H9 (cell line): ENCODE results near the gene KDM2A. TPM values are rescaled to one million over a fixed set of nuclear protein-coding genes. Genes with fewer than 3 reads are reported as not detected.

Source experiments
- DNase-seq: peaks from one replicate; pipeline ENCODE4 v3.0.0-alpha.2; 2017
- H2AFZ ChIP-seq: one replicate; pipeline ENCODE4 v1.6.1; 2013; ENCODE audit warnings: mild to moderate bottlenecking, low read length, control low read depth, moderate library complexity
- H2AK5ac ChIP-seq: 2 replicates; pipeline ENCODE4 v1.6.1; 2013; ENCODE audit warnings: low read length, control low read depth, mixed read lengths; ENCODE audit not compliant: insufficient read length
- H2BK120ac ChIP-seq: one replicate; pipeline ENCODE4 v1.6.1; 2013; ENCODE audit warnings: low read depth, mild to moderate bottlenecking, low read length, control low read depth, inconsistent platforms; ENCODE audit not compliant: poor library complexity, severe bottlenecking
- H2BK12ac ChIP-seq: 2 replicates; pipeline ENCODE4 v1.6.1; 2013; ENCODE audit warnings: low read length, control low read depth, mixed read lengths, low read depth; ENCODE audit not compliant: insufficient read length
- H2BK15ac ChIP-seq: 2 replicates; pipeline ENCODE4 v1.6.1; 2013; ENCODE audit warnings: low read depth, low read length, control low read depth
- H2BK20ac ChIP-seq: one replicate; pipeline ENCODE4 v1.6.1; 2013; ENCODE audit warnings: low read depth, mild to moderate bottlenecking, low read length, control low read depth, inconsistent platforms; ENCODE audit not compliant: poor library complexity, severe bottlenecking
- H2BK5ac ChIP-seq: 2 replicates; pipeline ENCODE4 v1.6.1; 2013; ENCODE audit warnings: low read length, control low read depth, mixed read lengths; ENCODE audit not compliant: insufficient read length
- H3K14ac ChIP-seq: 2 replicates; pipeline ENCODE4 v1.6.1; 2013; ENCODE audit warnings: low read length, control low read depth; ENCODE audit not compliant: insufficient read depth
- H3K18ac ChIP-seq: 2 replicates; pipeline ENCODE4 v1.6.1; 2013; ENCODE audit warnings: low read depth, mild to moderate bottlenecking, mixed read lengths, low read length, control low read depth; ENCODE audit not compliant: insufficient read length
- H3K23ac ChIP-seq: 2 replicates; pipeline ENCODE4 v1.6.1; 2013; ENCODE audit warnings: low read length, control low read depth, mixed read lengths, low read depth; ENCODE audit not compliant: insufficient read length
- H3K23me2 ChIP-seq: 2 replicates; pipeline ENCODE4 v1.6.1; 2013; ENCODE audit warnings: low read depth, mild to moderate bottlenecking, mixed read lengths, low read length, control low read depth; ENCODE audit not compliant: insufficient read length, poor library complexity, severe bottlenecking
- H3K27ac ChIP-seq: 2 replicates; pipeline ENCODE4 v1.5.1; 2013; ENCODE audit warnings: low read length, control low read depth, mixed read lengths, low read depth; ENCODE audit not compliant: insufficient read length
- H3K27me3 ChIP-seq: 2 replicates; pipeline ENCODE4 v1.6.1; 2013; ENCODE audit warnings: low read length, control low read depth, inconsistent platforms; ENCODE audit not compliant: insufficient read depth
- H3K4ac ChIP-seq: 2 replicates; pipeline ENCODE4 v1.6.1; 2013; ENCODE audit warnings: low read depth, mild to moderate bottlenecking, control low read depth, inconsistent platforms, low read length, moderate library complexity
- H3K4me1 ChIP-seq: 2 replicates; pipeline ENCODE4 v1.6.1; 2013; ENCODE audit warnings: low read length, control low read depth, inconsistent platforms; ENCODE audit not compliant: insufficient read depth
- H3K4me2 ChIP-seq: 2 replicates; pipeline ENCODE4 v1.6.1; 2013; ENCODE audit warnings: low read length, control low read depth, mixed read lengths; ENCODE audit not compliant: insufficient read length, insufficient read depth
- H3K56ac ChIP-seq: 2 replicates; pipeline ENCODE4 v1.6.1; 2013; ENCODE audit warnings: low read depth, mild to moderate bottlenecking, mixed read lengths, low read length, control low read depth; ENCODE audit not compliant: insufficient read length
- H3K79me1 ChIP-seq: 2 replicates; pipeline ENCODE4 v1.6.1; 2013; ENCODE audit warnings: low read depth, mild to moderate bottlenecking, moderate library complexity, low read length, control low read depth, inconsistent platforms; ENCODE audit not compliant: insufficient read depth, poor library complexity, severe bottlenecking
- H3K79me2 ChIP-seq: 2 replicates; pipeline ENCODE4 v1.6.1; 2013; ENCODE audit warnings: low read length, control low read depth, inconsistent platforms; ENCODE audit not compliant: insufficient read depth
- H3K9ac ChIP-seq: 2 replicates; pipeline ENCODE4 v1.6.1; 2013; ENCODE audit warnings: low read length, control low read depth, mixed read lengths; ENCODE audit not compliant: insufficient read length; ENCODE audit errors: extremely low read depth
- H3K9me3 ChIP-seq: one replicate; pipeline ENCODE4 v1.6.1; 2013; ENCODE audit warnings: low read depth, low read length, inconsistent platforms; ENCODE audit not compliant: control insufficient read depth
- H3T11ph ChIP-seq: one replicate; pipeline ENCODE4 v1.6.1; 2013; ENCODE audit warnings: mild to moderate bottlenecking, low read length, control low read depth, inconsistent platforms
- H4K20me1 ChIP-seq: one replicate; pipeline ENCODE4 v1.6.1; 2013; ENCODE audit not compliant: control insufficient read depth, insufficient read length, insufficient read depth
- H4K5ac ChIP-seq: 2 replicates; pipeline ENCODE4 v1.6.1; 2013; ENCODE audit warnings: low read depth, mild to moderate bottlenecking, mixed read lengths, low read length, control low read depth; ENCODE audit not compliant: insufficient read length
- H4K8ac ChIP-seq: replicated peaks from 2 replicates; pipeline ENCODE4 v1.6.1; 2013; ENCODE audit warnings: low read length, control low read depth, mixed read lengths, low read depth; ENCODE audit not compliant: insufficient read length
- H4K91ac ChIP-seq: 2 replicates; pipeline ENCODE4 v1.6.1; 2013; ENCODE audit warnings: low read depth, mild to moderate bottlenecking, moderate library complexity, mixed read lengths, low read length, control low read depth; ENCODE audit not compliant: insufficient read length
- H3K27ac Mint-ChIP-seq, 3 experiments: 2 replicates in 2 of 3; 3 replicates in 1 of 3; pipeline ENCODE4 v1.8.0; 2020 to 2021; ENCODE audit warnings: mixed read lengths in 3 of 3, mild to moderate bottlenecking in 1 of 3, moderate library complexity in 1 of 3
- H3K27me3 Mint-ChIP-seq: 2 replicates; pipeline ENCODE4 v1.8.0; 2021; ENCODE audit warnings: low read depth, mild to moderate bottlenecking, moderate library complexity, mixed read lengths
- H3K36me3 Mint-ChIP-seq, 3 experiments: 2 replicates in 2 of 3; 3 replicates in 1 of 3; pipeline ENCODE4 v1.8.0; 2020 to 2021; ENCODE audit warnings: low read depth in 3 of 3, mixed read lengths in 3 of 3; ENCODE audit not compliant: insufficient read depth in 1 of 3
- H3K4me1 Mint-ChIP-seq, 2 experiments: 2 replicates each; pipeline ENCODE4 v1.8.0; 2020; ENCODE audit warnings: mixed read lengths in 2 of 2
- H3K4me3 Mint-ChIP-seq, 2 experiments: 2 replicates in 1 of 2; 3 replicates in 1 of 2; pipeline ENCODE4 v1.8.0; 2020 to 2021; ENCODE audit warnings: mild to moderate bottlenecking in 2 of 2, mixed read lengths in 2 of 2, moderate library complexity in 1 of 2
- H3K9me3 Mint-ChIP-seq, 2 experiments: 2 replicates in 1 of 2; 3 replicates in 1 of 2; pipeline ENCODE4 v1.8.0; 2020; ENCODE audit warnings: mild to moderate bottlenecking in 2 of 2, mixed read lengths in 2 of 2, moderate library complexity in 1 of 2
- CTCF ChIP-seq: fragments of 200-600 bp; sonication (generic); conservative IDR thresholded peaks from 3 replicates; pipeline ENCODE4 v1.8.0; 2021; ENCODE audit warnings: antibody characterized with exemption, mild to moderate bottlenecking
- WGBS: extraction: QIAGEN DNeasy Blood & Tissue Kit; methylation state at CpG from one replicate; pipeline ENCODE4 v1.1.7; 2013; ENCODE audit warnings: missing lambda C conversion rate, low lambda C conversion rate, mixed read lengths; ENCODE audit not compliant: insufficient read length; ENCODE audit errors: extremely low coverage; 5-methylcytosine and 5-hydroxymethylcytosine counted together
- total RNA-seq: library from RNA; stranded (reverse); gene quantifications from 2 replicates; pipeline ENCODE4 v1.2.1, GENCODE V29; 2021

The KDM2A gene
- total RNA-seq, 1 experiment from 2014 or later = 85.9 TPM

GRCh38 chr11:67255353-67255752 lies 136.3 kb downstream of the KDM2A start:
- DNase-seq = no peak
- Mint-ChIP-seq H3K4me3 (no peak overlapping the region; a peak in 1 of 5 replicates), H3K9me3 (no peaks in the 10 kb centered on the region), H3K27me3 (peaks cover 3% of the 10 kb centered on the region; the same call in 1 of the 2 replicates), H3K36me3 (peaks cover 45 to 73% (median 67%) of the 10 kb centered on the region in 3 experiments; a peak in 6 of 7 replicates), H3K4me1 (no peaks in the 10 kb centered on the region), H3K27ac (no peak overlapping the region; a peak in 1 of 7 replicates)
- Histone ChIP-seq H2BK20ac (no peak overlapping the region), H3K4me2 (no peak overlapping the region), H3K18ac (no peak overlapping the region), H3K27me3 (no peaks in the 10 kb centered on the region), H2AFZ (no peak overlapping the region), H4K5ac (no peak overlapping the region), H3K23me2 (no peaks in the 10 kb centered on the region), H4K91ac (no peak overlapping the region), H3K9me3 (no peaks in the 10 kb centered on the region), H4K20me1 (no peaks in the 10 kb centered on the region), H3K9ac (no peak overlapping the region), H4K8ac (no peak overlapping the region), H3K79me1 (no peaks in the 10 kb centered on the region), H3K56ac (no peak overlapping the region), H2AK5ac (no peak overlapping the region), H3K27ac (no peak overlapping the region), H3K23ac (no peak overlapping the region), H2BK12ac (no peak overlapping the region), H3K14ac (no peak overlapping the region; the same call in 1 of the 2 replicates), H3K4ac (no peak overlapping the region), H3K4me1 (no peaks in the 10 kb centered on the region), H2BK120ac (no peak overlapping the region), H2BK5ac (no peak overlapping the region), H2BK15ac (no peak overlapping the region), H3T11ph (no peak overlapping the region), H3K79me2 (no peaks in the 10 kb centered on the region)
- no CpG with 5 or more reads among the region's 10 CpGs for WGBS
- TF ChIP-seq CTCF = no peak
